ENCODE measurements around the gene ANKS1A.

Gene ANKS1A

DNA sequence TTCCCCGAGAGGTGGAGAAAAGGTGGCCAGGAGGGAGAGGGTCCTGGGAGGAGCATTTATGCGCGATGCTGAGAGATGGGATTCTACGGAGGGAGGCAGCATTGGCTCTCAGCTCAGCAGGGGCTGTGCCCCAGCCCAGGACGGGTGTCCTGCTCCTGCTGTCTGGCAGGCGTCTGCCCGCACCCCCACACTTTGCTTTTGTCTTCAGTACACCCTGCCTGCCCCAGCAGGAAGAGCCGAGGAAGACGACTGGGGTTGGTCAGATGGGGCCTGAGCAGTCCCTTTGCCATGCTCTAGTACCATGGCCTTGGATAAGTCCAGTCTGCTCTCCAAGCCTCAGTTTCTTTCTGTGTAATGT, 183.6 kb downstream of the ANKS1A start:
- H3K4me3 ChIP-seq (ENCODE audit: low read depth, low read length): no peak overlapping the region
- TF ChIP-seq, protein P1, sequence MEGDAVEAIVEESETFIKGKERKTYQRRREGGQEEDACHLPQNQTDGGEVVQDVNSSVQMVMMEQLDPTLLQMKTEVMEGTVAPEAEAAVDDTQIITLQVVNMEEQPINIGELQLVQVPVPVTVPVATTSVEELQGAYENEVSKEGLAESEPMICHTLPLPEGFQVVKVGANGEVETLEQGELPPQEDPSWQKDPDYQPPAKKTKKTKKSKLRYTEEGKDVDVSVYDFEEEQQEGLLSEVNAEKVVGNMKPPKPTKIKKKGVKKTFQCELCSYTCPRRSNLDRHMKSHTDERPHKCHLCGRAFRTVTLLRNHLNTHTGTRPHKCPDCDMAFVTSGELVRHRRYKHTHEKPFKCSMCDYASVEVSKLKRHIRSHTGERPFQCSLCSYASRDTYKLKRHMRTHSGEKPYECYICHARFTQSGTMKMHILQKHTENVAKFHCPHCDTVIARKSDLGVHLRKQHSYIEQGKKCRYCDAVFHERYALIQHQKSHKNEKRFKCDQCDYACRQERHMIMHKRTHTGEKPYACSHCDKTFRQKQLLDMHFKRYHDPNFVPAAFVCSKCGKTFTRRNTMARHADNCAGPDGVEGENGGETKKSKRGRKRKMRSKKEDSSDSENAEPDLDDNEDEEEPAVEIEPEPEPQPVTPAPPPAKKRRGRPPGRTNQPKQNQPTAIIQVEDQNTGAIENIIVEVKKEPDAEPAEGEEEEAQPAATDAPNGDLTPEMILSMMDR (IDR thresholded peaks at IDR 0.05; ENCODE audit: low read depth, low read length): no peak
- in situ Hi-C loops (cut with HindIII; ENCODE audit: low sequenced_read_pairs): no loop called here
- DNase-seq (ENCODE audit: low read depth, low spot score): no peak

DNA sequence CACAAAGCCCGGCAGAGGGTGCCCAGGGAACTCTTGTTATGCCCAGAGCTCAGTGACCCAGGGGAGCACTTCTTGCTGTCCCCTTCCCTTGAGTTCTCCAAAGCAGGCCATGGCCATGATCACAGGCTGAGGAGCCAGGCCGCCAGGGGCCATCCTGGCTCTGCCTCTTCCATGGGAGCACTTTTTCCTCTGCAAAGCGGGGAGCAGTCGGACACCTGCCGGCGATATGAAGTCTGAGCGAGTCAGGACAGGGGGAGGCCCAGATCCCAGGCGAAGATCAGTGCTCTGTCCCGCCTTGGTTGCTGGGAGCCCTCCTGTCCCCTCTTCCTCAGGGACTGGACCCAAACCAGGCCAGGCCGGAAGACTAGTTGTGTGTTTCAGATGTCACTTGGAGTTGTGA, 184.2 kb downstream of the ANKS1A start:
- in situ Hi-C loops (cut with HindIII; ENCODE audit: low sequenced_read_pairs): no loop called here
- TF ChIP-seq, protein P1 (IDR thresholded peaks at IDR 0.05; ENCODE audit: low read depth, low read length): no peak
- no peak overlapping the region for H3K4me3 ChIP-seq (ENCODE audit: low read depth, low read length)
- DNase-seq (ENCODE audit: low read depth, low spot score): no peak

DNA sequence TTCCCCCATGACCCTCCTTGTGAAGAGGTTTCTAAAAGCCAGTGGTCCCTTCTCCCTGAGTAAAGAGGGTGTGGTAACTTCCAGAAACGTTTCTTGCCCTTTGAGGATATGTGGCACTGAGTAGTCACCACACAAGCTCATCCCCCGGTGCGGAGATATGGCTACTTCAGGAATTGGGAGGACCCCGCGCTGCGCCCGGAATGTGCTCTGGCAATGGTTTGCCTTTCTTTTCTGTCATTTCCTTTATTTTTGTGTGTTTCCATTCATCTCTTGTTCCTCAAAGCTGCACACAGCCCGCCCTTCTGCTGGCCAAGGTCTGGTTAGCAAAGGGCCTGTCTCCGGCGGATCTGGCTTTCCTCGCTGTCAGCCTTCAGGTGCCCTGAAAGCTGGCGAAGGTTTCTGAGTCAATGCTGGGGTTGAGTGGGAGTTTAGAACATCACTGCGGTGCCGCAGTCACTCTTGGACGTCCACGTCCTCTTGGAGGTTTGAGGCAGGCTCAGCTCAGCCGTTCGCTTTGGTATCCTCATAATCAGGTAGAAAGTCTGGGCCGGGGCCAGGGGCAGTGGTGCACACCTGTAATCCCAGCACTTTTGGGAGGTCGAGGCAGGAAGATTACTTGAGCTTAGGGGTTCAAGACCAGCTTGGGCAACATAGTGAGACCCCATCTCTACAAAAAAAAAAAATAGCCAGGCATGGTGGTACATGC, 184.9 kb downstream of the ANKS1A start:
- no peak for DNase-seq (ENCODE audit: low read depth, low spot score)
- H3K4me3 ChIP-seq (ENCODE audit: low read depth, low read length): no peak overlapping the region
- TF ChIP-seq, protein P1 (IDR thresholded peaks at IDR 0.05; ENCODE audit: low read depth, low read length): no peak
- in situ Hi-C loops (cut with HindIII; ENCODE audit: low sequenced_read_pairs): no loop called here

DNA sequence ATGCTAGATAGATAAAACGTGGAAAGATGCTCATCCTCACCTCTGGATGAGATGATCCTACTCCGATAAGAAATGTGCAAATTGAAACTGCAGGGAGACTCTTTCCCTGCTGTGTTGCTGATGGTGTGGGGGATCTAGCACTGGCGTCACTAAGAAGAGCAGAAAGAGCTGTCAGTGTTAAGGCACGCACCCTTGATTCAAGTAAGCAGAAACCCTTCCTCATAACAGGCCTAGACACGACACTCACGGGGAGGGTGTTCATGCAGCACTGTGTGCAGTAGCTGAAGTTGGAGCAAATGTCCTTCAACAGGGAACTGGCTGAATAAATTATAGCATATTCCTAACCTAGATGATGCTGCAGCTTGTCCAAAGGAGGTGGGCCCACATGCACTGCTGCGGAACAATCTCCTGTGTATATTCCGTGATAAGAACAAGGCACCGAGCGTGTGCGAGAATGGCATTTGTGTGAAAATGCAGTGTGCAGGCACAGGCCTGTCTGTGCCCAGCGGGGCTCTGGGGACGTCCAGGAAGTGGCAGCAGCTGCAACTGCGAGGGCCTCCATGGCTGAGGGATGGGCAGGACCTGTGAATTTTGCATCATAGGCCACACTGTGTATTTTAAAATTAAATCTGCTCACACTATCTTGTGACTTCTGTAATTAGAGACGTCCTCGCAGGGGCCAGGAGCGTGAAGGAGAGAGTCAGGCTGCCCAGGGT, 188.1 kb downstream of the ANKS1A start:
- TF ChIP-seq, protein P1 (IDR thresholded peaks at IDR 0.05; ENCODE audit: low read depth, low read length): no peak
- DNase-seq (ENCODE audit: low read depth, low spot score): no peak
- no peak overlapping the region for H3K4me3 ChIP-seq (ENCODE audit: low read depth, low read length)
- in situ Hi-C loops (cut with HindIII; ENCODE audit: low sequenced_read_pairs): no loop called here

DNA sequence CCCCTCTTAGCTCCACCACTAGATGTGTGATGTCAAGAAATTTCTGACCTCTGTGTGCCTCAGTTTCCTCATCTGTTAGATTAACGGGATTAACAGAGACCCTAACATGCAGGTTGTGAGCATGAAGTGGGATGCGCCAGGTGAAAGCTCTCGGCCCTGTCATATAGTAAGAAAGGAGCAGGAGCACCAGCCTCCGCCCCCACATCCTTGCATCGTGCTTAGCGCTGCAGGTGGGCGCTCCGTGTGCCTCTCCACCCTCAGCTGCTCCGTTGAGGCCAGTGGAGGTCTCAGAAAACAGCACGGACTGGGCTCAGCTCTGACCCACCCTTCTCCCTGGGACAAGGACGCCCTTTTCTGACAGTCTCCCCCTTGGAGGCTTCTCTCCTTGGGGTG, 188.7 kb downstream of the ANKS1A start:
- no peak overlapping the region for H3K4me3 ChIP-seq (ENCODE audit: low read depth, low read length)
- DNase-seq (ENCODE audit: low read depth, low spot score): no peak
- in situ Hi-C loops (cut with HindIII; ENCODE audit: low sequenced_read_pairs): no loop called here
- TF ChIP-seq, protein P1 (IDR thresholded peaks at IDR 0.05; ENCODE audit: low read depth, low read length): no peak

DNA sequence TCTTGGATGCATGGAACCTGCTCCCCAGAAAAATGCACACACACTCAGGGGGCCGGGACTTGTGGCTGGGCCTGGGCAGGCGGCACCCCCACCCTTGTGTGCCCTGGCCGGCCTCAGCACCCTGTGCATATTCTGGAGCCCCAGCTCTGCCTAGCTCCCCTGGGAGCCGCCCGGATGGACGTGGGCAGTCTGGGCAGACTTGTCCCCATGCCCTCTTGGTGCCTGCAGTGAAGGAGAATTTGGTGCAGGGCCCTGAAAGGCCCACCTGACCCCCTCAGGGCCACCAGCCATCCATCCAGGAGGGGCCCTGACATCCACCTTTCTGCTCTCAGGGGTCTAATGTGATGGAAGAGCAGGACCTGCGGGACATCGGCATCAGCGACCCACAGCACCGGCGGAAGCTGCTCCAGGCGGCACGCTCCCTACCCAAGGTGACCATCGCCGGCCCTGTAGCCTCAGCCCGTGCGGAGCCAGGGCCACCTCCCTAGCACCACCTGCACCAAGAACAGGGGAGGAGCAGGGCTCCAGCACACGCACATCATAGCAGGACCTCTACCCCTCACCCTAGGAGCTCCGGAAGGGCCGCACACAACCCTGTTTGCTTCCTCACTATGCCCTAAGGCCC, 189.3 kb downstream of the ANKS1A start:
- no peak overlapping the region for H3K4me3 ChIP-seq (ENCODE audit: low read depth, low read length)
- in situ Hi-C loops (cut with HindIII; ENCODE audit: low sequenced_read_pairs): no loop called here
- no peak for DNase-seq (ENCODE audit: low read depth, low spot score)
- TF ChIP-seq, protein P1 (IDR thresholded peaks at IDR 0.05; ENCODE audit: low read depth, low read length): no peak

Measured in astrocyte of the spinal cord (primary cell).